ENCODE data around the gene STYK1.
"Not testable (repeated sequence)": the region's sequence is repeated elsewhere in the genome, so short reads cannot be mapped to it uniquely, and the experiment has no call there.

The STYK1 gene

GRCh38 chr12:10672231-10672868 is 1.5 kb downstream of the STYK1 start:
- H3K27me3 ChIP-seq (ENCODE audit: control insufficient read depth, insufficient read depth, low read length): no peaks in the 10 kb centered on the region
- no peak overlapping the region for H3K4me3 ChIP-seq (ENCODE audit: low read depth, low read length)
- no peak overlapping the region for H3K9ac ChIP-seq (ENCODE audit: low read depth, low read length)
- H3K36me3 ChIP-seq (ENCODE audit: control insufficient read depth, insufficient read depth, low read length): no peaks in the 10 kb centered on the region
- H3K4me1 ChIP-seq (ENCODE audit: control insufficient read depth, insufficient read depth, low read length): no peaks in the 10 kb centered on the region
- no peaks in the 10 kb centered on the region for H3K9me3 ChIP-seq (ENCODE audit: control insufficient read depth, insufficient read depth, low read length)

- H3K9me3 ChIP-seq (ENCODE audit: control insufficient read depth, insufficient read depth, low read length): no peaks in the 10 kb centered on the region
- no peaks in the 10 kb centered on the region for H3K36me3 ChIP-seq (ENCODE audit: control insufficient read depth, insufficient read depth, low read length)
- no peak overlapping the region for H3K9ac ChIP-seq (ENCODE audit: low read depth, low read length)
- no peak overlapping the region for H3K4me3 ChIP-seq (ENCODE audit: low read depth, low read length)
- no peaks in the 10 kb centered on the region for H3K27me3 ChIP-seq (ENCODE audit: control insufficient read depth, insufficient read depth, low read length)
- no peaks in the 10 kb centered on the region for H3K4me1 ChIP-seq (ENCODE audit: control insufficient read depth, insufficient read depth, low read length)
These were observed 4.3 kb downstream of the STYK1 start for GRCh38 chr12:10669533-10669932.

DNA sequence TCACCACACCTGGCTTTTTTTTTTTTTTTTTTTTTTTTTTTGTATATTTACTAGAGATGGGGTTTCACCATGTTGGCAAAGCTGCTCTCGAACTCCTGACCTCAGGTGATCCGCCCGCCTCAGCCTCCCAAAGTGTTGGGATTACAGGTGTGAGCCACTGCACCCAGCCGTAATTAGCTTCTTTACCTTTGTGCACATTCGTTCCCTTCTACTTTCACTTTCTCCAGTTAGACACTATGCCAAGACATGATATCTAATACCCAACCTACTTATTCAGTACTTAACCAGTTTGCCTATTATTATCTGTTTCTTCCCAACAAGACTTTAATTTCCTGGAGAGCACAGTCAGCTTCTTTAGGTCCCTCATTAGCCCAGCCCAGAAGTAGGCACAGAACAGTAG is 5.3 kb downstream of the STYK1 start:
- no peaks in the 10 kb centered on the region for H3K36me3 ChIP-seq (ENCODE audit: control insufficient read depth, insufficient read depth, low read length)
- no peaks in the 10 kb centered on the region for H3K27me3 ChIP-seq (ENCODE audit: control insufficient read depth, insufficient read depth, low read length)
- no peak overlapping the region for H3K9ac ChIP-seq (ENCODE audit: low read depth, low read length)
- no peaks in the 10 kb centered on the region for H3K9me3 ChIP-seq (ENCODE audit: control insufficient read depth, insufficient read depth, low read length)
- no peak overlapping the region for H3K4me3 ChIP-seq (ENCODE audit: low read depth, low read length)
- H3K4me1 ChIP-seq (ENCODE audit: control insufficient read depth, insufficient read depth, low read length): no peaks in the 10 kb centered on the region

DNA sequence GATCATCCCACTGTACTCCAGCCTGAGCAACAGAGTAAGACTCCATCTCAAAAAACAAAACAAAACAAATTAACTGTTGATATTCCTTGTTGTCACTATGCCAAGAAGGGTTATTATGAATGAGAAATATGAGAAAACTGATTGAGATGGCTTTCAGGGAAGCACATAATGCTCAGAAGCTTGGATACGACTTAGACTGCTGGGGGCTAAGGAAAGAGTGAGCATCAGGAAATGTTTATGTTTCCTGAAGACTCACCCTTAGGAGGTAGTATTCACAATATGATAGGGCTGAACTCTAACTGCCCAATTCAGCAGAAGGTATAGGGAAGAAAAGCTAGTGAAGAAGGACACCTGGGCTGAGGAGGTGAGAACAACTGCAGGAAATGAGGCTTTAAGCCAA is 6.3 kb downstream of the STYK1 start:
- no peaks in the 10 kb centered on the region for H3K27me3 ChIP-seq (ENCODE audit: control insufficient read depth, insufficient read depth, low read length)
- H3K4me3 ChIP-seq (ENCODE audit: low read depth, low read length): no peak overlapping the region
- H3K4me1 ChIP-seq (ENCODE audit: control insufficient read depth, insufficient read depth, low read length): no peaks in the 10 kb centered on the region
- no peaks in the 10 kb centered on the region for H3K36me3 ChIP-seq (ENCODE audit: control insufficient read depth, insufficient read depth, low read length)
- H3K9me3 ChIP-seq (ENCODE audit: control insufficient read depth, insufficient read depth, low read length): no peaks in the 10 kb centered on the region
- no peak overlapping the region for H3K9ac ChIP-seq (ENCODE audit: low read depth, low read length)

GRCh38 chr12:10664499-10664898 is 9.4 kb downstream of the STYK1 start:
- H3K4me1 ChIP-seq (ENCODE audit: control insufficient read depth, insufficient read depth, low read length): no peaks in the 10 kb centered on the region
- H3K36me3 ChIP-seq (ENCODE audit: control insufficient read depth, insufficient read depth, low read length): no peaks in the 10 kb centered on the region
- H3K9ac ChIP-seq (ENCODE audit: low read depth, low read length): no peak overlapping the region
- no peak overlapping the region for H3K4me3 ChIP-seq (ENCODE audit: low read depth, low read length)
- no peaks in the 10 kb centered on the region for H3K27me3 ChIP-seq (ENCODE audit: control insufficient read depth, insufficient read depth, low read length)
- no peaks in the 10 kb centered on the region for H3K9me3 ChIP-seq (ENCODE audit: control insufficient read depth, insufficient read depth, low read length)

DNA sequence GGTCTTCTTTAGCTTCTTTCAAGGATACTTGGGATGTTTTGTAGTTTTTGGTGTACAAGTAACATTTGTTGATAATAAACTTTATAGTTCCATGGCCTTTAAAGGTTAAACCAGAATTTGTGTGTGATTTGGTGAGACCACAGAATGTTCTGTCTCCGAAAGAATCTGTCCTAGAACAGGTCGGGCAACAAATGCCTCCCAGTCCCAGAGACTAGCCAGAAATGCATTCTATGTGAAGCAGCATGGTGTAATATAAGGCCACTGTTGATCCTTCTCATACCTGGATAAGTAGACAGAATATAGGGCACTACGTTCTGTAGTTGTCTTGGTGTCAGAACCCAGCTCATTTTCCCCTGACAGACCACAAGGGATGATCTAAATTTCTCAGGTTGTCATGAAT is 10.0 kb downstream of the STYK1 start:
- H3K27me3 ChIP-seq (ENCODE audit: control insufficient read depth, insufficient read depth, low read length): no peaks in the 10 kb centered on the region
- H3K9ac ChIP-seq (ENCODE audit: low read depth, low read length): no peak overlapping the region
- no peak overlapping the region for H3K4me3 ChIP-seq (ENCODE audit: low read depth, low read length)
- H3K36me3 ChIP-seq (ENCODE audit: control insufficient read depth, insufficient read depth, low read length): no peaks in the 10 kb centered on the region
- H3K4me1 ChIP-seq (ENCODE audit: control insufficient read depth, insufficient read depth, low read length): no peaks in the 10 kb centered on the region
- H3K9me3 ChIP-seq (ENCODE audit: control insufficient read depth, insufficient read depth, low read length): no peaks in the 10 kb centered on the region

DNA sequence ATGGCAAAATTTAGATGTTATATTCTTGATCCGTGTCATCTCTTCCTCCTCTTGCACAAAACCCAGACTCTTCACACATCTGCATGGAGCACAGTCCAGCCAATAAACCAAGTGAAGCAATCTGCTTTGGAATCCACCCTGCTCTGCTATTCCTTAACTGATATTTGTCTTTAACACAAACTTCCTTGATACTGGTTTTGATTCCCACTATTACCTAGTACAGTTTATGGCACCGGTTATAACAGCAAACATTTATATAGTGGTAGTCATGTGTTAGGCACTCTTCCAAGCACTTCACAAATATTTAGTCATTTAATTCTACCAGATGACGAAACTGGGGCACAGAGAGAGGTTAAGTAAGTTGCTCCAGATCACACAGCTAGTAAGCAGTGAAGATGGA is 12.5 kb downstream of the STYK1 start:
- Histone ChIP-seq H3K27me3 (ENCODE audit: control insufficient read depth, insufficient read depth, low read length) (no peaks in the 10 kb centered on the region), H3K9me3 (ENCODE audit: control insufficient read depth, insufficient read depth, low read length) (no peaks in the 10 kb centered on the region), H3K36me3 (ENCODE audit: control insufficient read depth, insufficient read depth, low read length) (no peaks in the 10 kb centered on the region), H3K4me3 (ENCODE audit: low read depth, low read length) (no peak overlapping the region), H3K4me1 (ENCODE audit: control insufficient read depth, insufficient read depth, low read length) (no peaks in the 10 kb centered on the region), H3K9ac (ENCODE audit: low read depth, low read length) (no peak overlapping the region)

- Histone ChIP-seq H3K9ac (ENCODE audit: low read depth, low read length) (no peak overlapping the region), H3K4me3 (ENCODE audit: low read depth, low read length) (no peak overlapping the region), H3K4me1 (ENCODE audit: control insufficient read depth, insufficient read depth, low read length) (no peaks in the 10 kb centered on the region), H3K9me3 (ENCODE audit: control insufficient read depth, insufficient read depth, low read length) (no peaks in the 10 kb centered on the region), H3K27me3 (ENCODE audit: control insufficient read depth, insufficient read depth, low read length) (no peaks in the 10 kb centered on the region), H3K36me3 (ENCODE audit: control insufficient read depth, insufficient read depth, low read length) (no peaks in the 10 kb centered on the region)
These were observed 19.8 kb downstream of the STYK1 start for GRCh38 chr12:10654003-10654402.

GRCh38 chr12:10652192-10652591 is 21.7 kb downstream of the STYK1 start:
- Histone ChIP-seq H3K9ac (ENCODE audit: low read depth, low read length) (no peak overlapping the region), H3K4me3 (ENCODE audit: low read depth, low read length) (no peak overlapping the region), H3K36me3 (ENCODE audit: control insufficient read depth, insufficient read depth, low read length) (no peaks in the 10 kb centered on the region), H3K9me3 (ENCODE audit: control insufficient read depth, insufficient read depth, low read length) (no peaks in the 10 kb centered on the region), H3K27me3 (ENCODE audit: control insufficient read depth, insufficient read depth, low read length) (no peaks in the 10 kb centered on the region), H3K4me1 (ENCODE audit: control insufficient read depth, insufficient read depth, low read length) (no peaks in the 10 kb centered on the region)

DNA sequence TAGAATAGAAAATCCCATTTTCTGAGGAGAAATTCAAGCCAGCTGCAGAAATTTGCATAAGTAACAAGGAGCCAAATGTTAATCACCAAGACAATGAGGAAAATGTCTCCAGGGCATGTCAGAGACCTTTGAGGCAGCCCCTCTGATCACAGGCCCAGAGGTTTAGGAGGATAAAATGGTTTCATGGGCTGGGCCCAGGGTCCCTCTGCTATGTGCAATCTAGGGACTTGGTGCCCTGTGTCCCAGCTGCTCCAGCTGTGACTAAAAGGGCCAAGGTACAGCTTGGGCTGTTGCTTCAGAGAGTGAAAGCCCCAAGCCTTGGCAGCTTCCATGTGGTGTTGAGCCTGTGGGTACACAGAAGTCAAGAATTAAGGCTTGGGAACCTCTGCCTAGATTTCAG is 27.3 kb downstream of the STYK1 start:
- H3K36me3 ChIP-seq (ENCODE audit: control insufficient read depth, insufficient read depth, low read length); H3K27me3 ChIP-seq (ENCODE audit: control insufficient read depth, insufficient read depth, low read length); H3K4me1 ChIP-seq (ENCODE audit: control insufficient read depth, insufficient read depth, low read length); H3K4me3 ChIP-seq (ENCODE audit: low read depth, low read length); H3K9me3 ChIP-seq (ENCODE audit: control insufficient read depth, insufficient read depth, low read length); H3K9ac ChIP-seq (ENCODE audit: low read depth, low read length): not testable (repeated sequence)

DNA sequence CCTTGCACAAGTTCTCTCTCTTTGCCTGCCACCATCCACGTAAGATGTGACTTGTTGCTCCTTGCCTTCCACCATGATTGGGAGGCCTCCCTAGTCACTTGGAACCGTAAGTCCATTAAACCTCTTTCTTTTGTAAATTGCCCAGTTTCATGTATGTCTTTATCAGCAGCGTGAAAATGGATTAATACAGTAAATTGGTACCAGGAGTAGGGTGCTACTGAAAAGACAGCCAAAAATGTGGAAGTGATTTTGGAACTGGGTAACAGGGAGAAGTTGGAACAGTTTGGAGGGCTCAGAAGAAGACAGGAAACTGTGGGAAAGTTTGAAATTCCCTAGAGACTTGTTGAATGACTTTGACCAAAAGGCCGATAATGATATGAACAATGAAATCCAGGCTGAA is 27.9 kb downstream of the STYK1 start:
- Histone ChIP-seq H3K9ac (ENCODE audit: low read depth, low read length) (no peak overlapping the region), H3K4me3 (ENCODE audit: low read depth, low read length) (no peak overlapping the region), H3K9me3 (ENCODE audit: control insufficient read depth, insufficient read depth, low read length) (peaks cover 5% of the 10 kb centered on the region), H3K4me1 (ENCODE audit: control insufficient read depth, insufficient read depth, low read length) (no peaks in the 10 kb centered on the region), H3K36me3 (ENCODE audit: control insufficient read depth, insufficient read depth, low read length) (no peaks in the 10 kb centered on the region), H3K27me3 (ENCODE audit: control insufficient read depth, insufficient read depth, low read length) (no peaks in the 10 kb centered on the region)

- Histone ChIP-seq H3K36me3 (ENCODE audit: control insufficient read depth, insufficient read depth, low read length) (no peaks in the 10 kb centered on the region), H3K9me3 (ENCODE audit: control insufficient read depth, insufficient read depth, low read length) (peaks cover 3% of the 10 kb centered on the region), H3K4me3 (ENCODE audit: low read depth, low read length) (no peak overlapping the region), H3K27me3 (ENCODE audit: control insufficient read depth, insufficient read depth, low read length) (no peaks in the 10 kb centered on the region), H3K4me1 (ENCODE audit: control insufficient read depth, insufficient read depth, low read length) (peaks cover under 1% of the 10 kb centered on the region), H3K9ac (ENCODE audit: low read depth, low read length) (no peak overlapping the region)
These were observed 31.9 kb downstream of the STYK1 start for GRCh38 chr12:10641735-10642500.
